ENCODE data around the gene SLC27A2. TPM values are rescaled to one million over a fixed set of nuclear protein-coding genes. Genes with fewer than 3 reads are reported as not detected.

The SLC27A2 gene
- total and polyA plus RNA-seq, 10 of the 15 experiments (the other 5 are each of a cell fraction or from before 2014, with no cell fraction given): 0.22 to 1.2 (median 0.69) TPM; not detected in 1

- Histone ChIP-seq H3K9me3 (replicated peaks; ENCODE audit: control insufficient read depth, insufficient read depth, low read length) (no peaks in the 10 kb centered on the region), H3K4me1 (ENCODE audit: control insufficient read depth, insufficient read depth, low read length) (no peaks in the 10 kb centered on the region), H4K20me1 (ENCODE audit: control insufficient read depth, insufficient read depth) (no peaks in the 10 kb centered on the region), H3K4me3 (no peak overlapping the region), H3K79me2 (ENCODE audit: control insufficient read depth, insufficient read depth, low read length) (no peaks in the 10 kb centered on the region), H2AFZ (ENCODE audit: control insufficient read depth, low read depth, low read length) (no peak overlapping the region), H3K36me3 (ENCODE audit: control insufficient read depth in 2 of 2, insufficient read depth in 2 of 2, low read length in 1 of 2) (no peaks in the 10 kb centered on the region), H3K27me3 (replicated peaks in 1 of 2; ENCODE audit: control insufficient read depth in 2 of 2, insufficient read depth in 2 of 2, low read length in 1 of 2) (no peaks in the 10 kb centered on the region), H3K9ac (ENCODE audit: control insufficient read depth, insufficient read depth, low read length) (no peak overlapping the region), H3K4me2 (ENCODE audit: control insufficient read depth, insufficient read depth) (no peak overlapping the region), H3K27ac (ENCODE audit: control insufficient read depth, insufficient read depth) (no peak overlapping the region)
- 100% methylated on average over 2 of the region's 2 CpGs for WGBS (ENCODE audit: insufficient coverage, insufficient replicate concordance, low lambda C conversion rate, missing lambda C conversion rate)
- no TSS peak for BruUV-seq (replicated peaks)
- no peak for DNase-seq (ENCODE audit: low read depth, low spot score)
- no peak for TF ChIP-seq GABPA (IDR thresholded peaks at IDR 0.05; ENCODE audit: low read depth)
- no peak for TF ChIP-seq E2F4 (IDR thresholded peaks at IDR 0.05; ENCODE audit: low read depth, low read length)
- no peak for TF ChIP-seq SP1 (IDR thresholded peaks at IDR 0.05; ENCODE audit: low read depth, low read length)
- no peak for TF ChIP-seq E4F1 (IDR thresholded peaks at IDR 0.05; ENCODE audit: borderline replicate concordance, partially characterized antibody)
- TF ChIP-seq SMARCA5 (IDR thresholded peaks at IDR 0.05): no peak
- ChIA-PET RAD21 (ENCODE audit: unreplicated experiment) (no interaction called here), CTCF (interaction anchor here (1.0 kb wide), 1 partner anchor 17 kb away, joined by 4 read pairs; no protein-coding TSS in a partner anchor), SMC1A (ENCODE audit: uncharacterized antibody, unreplicated experiment) (interaction anchor here (0.9 kb wide), 1 partner anchor 17 kb away, joined by 3 read pairs; no protein-coding TSS in a partner anchor), POLR2A (no interaction called here)
- in situ Hi-C loops (cut with MboI) (no loop called here), intact Hi-C loops (cut with micrococcal nuclease; ENCODE audit: unreplicated experiment) (no loop called here)
- FAIRE-seq: no peak
- no peak for ATAC-seq
Measured at GRCh38 chr15:50234764-50235163, 52.8 kb downstream of the SLC27A2 start.

All from GM12878 (cell line).